Measurements from ENCODE around the gene EPHA2.
"Not testable (repeated sequence)": the region's sequence is repeated elsewhere in the genome, so short reads cannot be mapped to it uniquely, and the experiment has no call there.

Gene EPHA2

DNA sequence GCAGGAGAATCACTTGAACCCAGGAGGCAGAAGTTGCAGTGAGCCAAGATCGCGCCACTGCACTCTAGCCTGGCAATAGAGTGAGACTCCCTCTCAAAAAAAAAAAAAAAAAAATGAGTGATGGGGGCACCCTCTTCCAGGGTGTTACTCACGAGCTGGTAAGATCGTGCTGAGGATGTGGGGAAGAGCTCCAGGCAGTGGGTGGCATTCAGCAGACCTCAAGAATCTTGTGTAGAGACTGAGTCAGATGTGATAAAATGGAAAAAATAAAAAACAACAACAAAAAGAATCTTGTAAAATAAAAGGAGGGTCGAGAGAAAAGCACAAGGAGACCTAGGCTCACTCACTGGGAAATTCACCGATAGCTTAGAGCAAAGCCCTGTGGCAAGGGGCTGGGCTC lies 38.5 kb downstream of the EPHA2 start:
- DNase-seq: no peak

DNA sequence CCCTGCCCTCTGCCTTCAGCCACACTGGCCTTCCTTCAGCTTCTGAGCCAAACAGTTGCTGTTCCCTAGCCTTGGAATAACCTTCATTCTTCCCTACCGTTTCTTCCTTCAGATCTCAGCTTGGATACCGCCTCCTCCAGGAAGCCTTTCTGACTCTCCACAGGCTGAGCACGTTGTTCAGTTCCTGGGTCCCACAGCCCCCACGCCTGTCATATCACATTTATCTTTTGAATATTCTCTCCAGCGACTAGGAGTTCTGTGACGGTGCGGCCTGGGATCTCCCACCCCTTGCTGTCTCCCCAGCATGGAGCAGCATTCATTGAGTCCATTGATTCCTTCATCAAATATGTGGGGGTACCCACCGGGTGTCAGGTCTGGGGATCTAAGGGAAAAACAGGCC lies 39.2 kb downstream of the EPHA2 start:
- no peak for DNase-seq

DNA sequence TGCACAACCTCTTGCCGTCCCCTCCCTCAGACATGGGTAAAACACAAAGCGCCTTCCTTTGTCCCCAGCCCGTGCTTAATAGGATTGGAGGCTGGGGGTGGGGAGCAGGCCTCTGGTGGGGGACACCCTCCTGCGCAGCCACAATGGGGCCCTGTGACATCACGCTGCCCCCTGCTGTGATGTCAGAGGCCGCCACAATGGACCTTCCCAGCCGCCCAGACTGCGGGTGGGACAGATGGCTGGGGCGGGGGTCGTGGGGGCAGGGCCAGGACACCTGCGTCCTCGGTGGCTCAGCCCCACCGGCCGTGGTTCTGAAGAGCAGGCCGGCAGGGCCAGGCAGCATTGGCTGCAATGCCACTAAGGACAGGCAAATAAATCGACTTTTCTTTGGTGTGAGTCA lies 39.9 kb downstream of the EPHA2 start:
- no peak for DNase-seq

DNA sequence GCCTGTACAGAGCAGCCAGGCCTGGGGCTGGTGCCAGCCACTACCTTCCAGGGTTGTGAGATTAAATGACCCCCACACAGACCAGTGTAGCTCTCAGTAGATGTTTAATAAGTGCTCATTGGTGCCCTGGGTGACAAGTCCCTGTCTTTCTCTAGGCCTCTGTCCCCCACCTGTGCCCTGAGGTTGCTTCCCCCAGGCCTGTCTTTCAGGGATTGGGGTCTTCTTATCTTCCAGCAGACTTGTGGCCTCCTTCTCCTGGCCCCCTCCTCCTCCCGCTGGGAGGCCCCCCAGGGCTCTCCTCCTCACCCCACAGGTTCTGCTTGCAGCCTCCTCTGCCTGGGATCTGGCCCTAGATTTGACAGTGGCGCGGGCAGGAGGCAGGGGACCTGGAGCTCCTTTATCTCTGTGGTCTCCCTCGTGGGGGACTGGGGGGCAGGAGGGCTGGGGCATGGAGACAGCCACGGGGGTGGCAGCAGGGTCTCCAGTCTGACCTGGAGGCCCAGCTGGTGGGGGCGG lies 40.3 kb downstream of the EPHA2 start:
- no peak for DNase-seq

DNA sequence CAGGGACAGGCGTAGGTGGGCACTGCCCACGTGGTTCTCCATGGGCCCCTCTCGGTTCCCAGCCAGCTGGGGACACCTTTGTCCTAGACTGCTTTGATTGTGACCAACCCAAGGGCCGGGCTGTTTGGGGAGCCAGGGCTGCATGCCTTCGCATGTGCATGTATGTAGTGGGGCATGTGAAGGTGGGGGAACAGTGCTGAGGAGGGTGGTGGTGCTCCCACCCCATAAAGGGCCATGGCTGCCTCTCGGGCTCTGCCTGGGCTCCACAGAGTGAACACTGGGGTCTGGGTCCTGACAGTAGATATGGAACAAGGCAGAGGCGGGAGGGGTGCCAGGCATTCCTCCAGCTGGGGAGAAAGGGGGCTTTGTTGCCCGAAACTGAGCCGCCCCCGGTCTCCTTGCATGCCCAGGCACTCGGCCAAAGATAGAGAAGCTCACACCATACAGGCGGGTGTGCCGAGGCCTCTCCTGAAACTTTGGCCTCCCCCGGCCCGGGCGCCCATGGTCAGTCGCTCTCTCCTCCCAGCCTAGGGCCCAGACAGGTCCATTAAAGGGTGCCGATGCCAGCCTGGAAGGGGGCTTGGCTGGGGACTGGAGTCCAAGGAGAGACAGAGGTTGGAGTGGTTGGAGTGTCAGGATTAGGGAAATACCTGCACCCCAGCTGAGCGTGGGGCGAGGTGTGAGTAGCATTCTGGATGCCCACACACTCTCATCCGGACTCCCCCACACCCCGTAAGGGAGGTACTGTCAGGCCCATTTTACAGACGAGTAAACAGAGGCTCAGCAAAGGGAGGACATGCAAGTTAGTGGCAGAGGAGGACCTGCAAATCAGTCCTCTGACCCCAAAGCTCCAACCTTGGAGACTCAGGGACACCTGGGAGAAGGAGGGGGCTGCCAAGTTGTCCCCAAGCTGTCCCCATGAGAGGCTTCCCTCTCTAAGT lies 41.1 kb downstream of the EPHA2 start:
- DNase-seq: no peak

DNA sequence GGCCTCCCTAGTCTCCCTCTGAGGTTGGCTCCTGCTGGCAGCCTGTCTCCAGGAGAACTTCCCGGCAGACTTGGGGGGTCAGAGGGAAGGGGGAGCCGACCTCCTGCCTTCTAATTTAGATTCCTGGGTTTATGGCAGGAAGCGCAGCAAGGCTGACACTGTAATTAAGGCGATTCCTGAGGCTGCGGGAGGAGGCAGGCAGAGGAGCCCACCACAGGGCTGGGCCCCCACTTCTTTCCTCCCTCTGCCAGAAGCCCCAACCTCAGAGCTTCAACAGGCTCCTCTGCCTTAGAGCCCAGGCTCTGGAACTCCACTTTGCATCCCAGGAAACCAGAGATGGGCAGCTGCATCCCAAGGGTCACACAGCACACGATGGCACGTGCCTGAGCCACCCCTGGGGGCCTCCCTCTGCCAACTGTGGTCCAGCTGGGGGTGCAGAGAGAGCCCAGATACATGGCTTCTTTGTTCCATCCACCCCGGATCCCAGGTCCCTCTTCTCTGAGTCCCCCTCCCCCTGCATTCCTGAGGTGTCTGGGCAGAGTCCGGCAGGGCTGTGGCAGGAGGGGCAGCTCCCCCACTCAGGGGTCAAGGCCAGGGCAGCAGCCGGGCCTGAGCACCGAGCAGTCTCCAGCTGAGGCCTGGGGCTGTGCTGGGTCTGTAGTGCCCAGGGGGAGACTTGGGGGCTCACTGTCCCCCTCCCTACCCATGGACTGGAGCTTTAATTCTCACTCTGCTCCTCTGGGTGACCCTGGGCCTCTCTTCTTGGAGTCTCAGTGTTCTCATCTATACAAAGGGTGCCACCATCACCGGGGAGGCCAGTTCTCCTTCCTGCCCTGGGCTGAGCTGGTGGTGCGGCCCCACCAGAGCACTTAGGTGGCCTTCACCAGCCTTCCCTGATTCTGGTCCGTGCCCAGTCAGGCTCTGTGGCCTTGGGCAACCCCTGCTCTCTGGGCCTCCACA lies 43.0 kb downstream of the EPHA2 start:
- no peak for DNase-seq

DNA sequence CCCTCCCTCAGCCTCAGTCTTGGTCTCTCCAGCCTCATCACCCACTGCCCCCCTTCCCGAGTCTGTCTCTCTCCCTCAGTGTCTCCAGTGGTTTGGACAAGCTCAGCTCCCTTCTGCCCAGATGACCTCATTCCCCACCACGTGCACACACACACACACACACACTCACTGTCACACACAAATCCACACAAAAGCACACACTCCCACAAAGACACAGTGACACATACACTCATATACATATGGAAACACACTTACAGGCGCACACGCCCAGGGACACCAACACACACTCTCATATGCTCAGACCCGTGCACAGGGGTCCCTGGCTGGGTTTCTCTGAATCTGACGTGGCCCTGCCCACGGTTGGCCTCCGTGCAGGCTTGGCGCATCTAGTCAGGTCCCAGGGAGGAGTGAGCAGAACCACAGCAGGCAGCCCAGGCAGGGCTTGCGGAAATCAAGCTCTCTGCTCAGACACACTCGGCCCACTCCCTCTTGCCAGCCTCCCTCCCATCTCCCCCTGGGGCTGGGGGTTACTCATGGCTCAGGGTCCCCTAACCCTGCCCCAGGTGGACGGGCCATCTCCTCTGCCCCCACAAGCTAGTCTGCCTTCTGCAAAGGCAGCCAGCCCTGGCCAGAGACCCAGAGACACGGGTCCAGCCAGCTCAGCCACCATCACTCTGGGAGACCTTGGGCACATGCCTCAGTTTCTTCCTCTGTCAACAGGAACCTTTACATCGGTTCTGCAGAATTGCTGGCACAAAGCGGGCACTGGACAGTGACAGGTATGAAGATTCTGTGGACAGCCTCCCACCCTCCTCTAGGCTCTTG lies 43.9 kb downstream of the EPHA2 start:
- peak; percentile 24 for DNase-seq

DNA sequence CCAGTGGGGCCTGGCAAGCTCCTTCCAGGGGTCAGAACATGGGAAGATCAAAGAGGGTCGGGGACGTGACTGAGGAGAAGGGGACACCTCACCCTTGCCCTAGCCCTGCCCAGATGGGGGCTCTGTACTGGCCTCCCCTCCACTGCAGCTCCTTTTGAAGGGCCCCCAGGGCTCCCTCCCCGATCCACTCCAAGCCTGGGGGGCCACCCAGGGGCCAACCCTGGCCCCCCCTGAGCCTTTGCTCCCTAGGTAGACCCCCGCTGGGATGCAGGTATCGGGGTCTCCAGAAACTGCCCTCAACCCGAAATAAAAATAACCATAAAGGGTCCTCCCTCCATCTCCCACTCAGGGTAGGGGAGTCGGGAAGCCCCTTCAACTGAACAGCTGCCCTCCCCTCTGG lies 45.0 kb downstream of the EPHA2 start:
- no peak for DNase-seq

DNA sequence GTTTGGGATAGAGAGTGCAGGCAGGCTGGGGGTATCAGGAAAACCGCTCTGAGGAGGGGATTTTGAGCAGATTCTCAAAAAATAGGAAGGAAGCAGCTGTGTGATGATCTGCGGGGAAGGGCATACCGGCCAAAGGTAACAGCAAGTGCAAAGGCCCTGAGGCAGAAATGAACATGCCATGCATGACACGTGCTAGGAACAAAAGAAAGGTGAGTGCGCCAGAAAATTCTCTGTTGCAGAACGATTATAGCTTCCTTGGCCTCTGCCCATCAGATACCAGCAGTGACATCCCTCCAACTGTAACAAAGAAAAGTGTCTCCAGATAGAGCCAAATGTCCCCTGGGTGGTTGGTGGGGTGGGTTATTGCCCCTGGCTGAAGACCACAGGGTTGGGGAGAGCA lies 45.4 kb downstream of the EPHA2 start:
- no peak for DNase-seq

DNA sequence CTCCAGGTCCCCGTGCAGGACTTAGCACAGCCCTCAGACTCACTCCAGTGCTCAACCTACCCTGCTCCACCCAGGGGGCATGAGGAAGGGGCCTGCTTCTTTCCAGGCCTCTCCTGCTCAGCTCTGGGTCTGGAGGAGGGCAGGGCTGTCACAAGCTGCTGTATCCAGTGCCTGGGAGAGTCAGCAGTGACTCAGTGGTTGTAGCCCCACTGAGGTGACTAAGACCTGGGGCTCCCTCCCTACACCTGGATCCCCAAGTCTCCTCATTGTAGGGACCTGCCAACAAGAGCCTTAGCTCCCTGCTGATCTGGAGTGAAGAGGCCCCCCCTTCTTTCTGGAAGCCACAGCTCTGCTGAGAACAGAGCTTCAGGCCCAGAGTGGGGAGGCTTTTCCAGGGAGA lies 46.3 kb downstream of the EPHA2 start:
- DNase-seq: peak; percentile 26

DNA sequence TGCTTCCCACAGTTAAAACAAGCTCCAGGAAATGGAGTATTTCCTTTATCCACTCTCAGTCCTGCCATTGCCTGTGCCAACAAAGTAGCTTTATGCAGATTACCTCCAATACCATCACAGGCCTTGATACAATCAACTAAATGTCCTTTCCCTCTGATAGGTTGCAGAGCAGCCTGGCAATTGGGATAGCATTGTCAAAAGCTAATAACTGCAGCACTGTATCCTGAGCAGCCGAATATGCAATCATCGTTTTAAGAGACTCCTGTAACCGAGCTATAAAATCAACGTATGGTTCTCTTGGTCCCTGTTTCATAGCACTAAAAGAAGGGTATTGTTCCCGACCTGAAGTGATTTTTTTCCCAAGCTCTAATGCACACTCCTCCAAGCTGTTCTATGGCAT lies 48.8 kb downstream of the EPHA2 start:
- DNase-seq: not testable (repeated sequence)

DNA sequence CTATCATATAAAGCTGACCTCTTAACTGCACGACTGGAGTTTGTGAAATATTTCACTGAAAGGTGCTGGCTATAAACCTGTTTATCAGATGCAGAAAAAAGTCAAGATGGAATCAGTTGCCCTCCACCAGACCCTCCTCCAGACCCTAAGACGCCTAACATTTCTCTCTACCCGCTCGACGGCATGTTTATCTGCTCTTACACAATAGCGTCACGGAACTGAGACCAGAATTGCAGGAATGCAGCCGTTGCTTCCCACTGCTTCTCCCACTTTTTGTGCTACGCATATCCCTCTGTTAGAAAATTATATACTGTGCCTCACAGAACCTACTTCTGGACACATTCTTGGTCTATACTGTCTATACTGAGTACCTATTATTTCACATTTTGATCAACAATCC lies 54.2 kb downstream of the EPHA2 start:
- DNase-seq: no peak

DNA sequence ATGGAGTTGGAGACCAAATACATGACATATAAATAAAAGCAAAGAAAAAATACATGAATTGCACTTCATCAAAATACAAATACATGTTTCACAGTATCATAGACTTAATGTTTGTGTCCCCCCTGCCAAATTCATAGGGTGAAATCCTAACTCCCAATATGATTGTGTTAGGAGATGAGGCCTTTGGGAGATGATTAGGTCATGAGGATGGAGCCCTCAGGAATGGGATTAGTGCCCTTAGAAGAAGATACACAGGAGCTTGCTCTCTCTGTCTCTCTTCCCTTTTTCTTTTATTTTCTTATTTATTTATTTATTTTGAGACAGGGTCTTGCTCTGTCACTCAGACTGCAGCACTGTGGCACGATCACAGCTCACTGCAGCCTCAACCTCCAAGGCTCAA lies 56.5 kb downstream of the EPHA2 start:
- DNase-seq: no peak

DNA sequence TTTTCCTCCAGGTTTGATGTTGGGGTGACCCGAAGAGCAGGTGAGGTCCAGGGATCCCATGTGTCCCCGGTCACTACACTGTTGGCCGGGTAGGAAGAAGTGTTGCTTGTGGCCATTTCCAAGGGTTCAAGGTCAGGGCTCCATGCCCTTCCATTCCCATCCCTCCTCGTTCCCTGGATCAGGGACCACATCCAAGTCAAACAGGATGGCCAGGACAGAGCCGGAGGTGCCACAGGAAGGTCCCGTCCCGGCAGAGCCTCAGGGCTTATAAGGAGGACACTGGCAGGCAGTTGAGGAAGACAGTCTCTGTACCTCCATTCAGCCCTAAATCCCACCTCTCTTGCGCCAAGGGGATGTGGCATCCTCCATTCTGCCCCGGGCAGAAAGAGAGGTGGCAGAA lies 60.4 kb downstream of the EPHA2 start:
- no peak for DNase-seq

DNA sequence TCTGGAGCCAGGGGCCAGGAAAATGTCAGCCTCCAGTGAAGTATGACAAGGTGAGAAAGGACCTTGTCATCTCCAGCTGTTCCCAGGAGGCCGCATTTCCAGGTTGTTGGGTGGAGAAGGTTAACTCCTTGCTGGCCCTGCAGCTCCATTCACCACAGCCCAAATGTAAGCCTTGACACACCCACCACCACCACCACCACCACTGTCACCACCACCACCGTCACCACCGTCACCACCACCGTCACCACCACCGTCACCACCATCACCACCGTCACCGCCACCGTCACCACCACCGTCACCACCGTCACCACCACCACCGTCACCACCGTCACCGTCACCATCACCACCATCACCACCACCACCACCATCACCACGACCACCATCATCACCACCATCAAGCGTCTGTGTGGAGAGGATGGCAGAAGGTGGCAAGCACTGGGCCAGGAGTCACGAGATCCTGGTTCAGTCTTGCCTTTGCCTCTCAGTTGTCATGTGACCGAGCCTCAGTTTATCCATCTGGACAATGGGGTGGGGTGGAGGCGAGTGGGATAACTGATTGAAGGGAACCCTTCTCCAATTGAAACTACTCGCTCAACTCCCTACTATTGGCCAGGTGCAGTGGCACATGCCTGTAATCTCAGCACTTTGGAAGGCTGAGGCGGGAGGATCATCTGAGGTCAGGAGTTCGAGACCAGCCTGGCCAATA lies 61.3 kb downstream of the EPHA2 start:
- no peak for DNase-seq

DNA sequence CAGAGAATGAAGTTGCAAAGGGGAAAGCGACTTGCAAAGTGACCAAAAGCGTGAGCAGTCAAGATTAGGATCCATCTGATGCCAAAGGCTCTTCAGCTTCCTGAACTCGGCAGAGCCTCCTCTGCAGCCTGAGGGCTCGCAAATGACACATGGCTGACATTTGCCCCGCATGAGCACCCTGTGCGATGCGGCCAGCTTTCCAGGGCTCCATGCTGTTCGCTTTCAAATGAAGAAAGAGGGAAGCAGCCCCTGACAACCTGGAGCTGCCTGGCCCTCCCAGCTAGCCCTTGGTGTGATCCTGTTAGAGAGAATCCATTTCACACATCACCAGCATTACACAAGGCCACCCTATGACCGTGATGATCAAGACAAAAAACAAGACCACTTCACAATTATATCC lies 62.3 kb downstream of the EPHA2 start:
- no peak for DNase-seq

DNA sequence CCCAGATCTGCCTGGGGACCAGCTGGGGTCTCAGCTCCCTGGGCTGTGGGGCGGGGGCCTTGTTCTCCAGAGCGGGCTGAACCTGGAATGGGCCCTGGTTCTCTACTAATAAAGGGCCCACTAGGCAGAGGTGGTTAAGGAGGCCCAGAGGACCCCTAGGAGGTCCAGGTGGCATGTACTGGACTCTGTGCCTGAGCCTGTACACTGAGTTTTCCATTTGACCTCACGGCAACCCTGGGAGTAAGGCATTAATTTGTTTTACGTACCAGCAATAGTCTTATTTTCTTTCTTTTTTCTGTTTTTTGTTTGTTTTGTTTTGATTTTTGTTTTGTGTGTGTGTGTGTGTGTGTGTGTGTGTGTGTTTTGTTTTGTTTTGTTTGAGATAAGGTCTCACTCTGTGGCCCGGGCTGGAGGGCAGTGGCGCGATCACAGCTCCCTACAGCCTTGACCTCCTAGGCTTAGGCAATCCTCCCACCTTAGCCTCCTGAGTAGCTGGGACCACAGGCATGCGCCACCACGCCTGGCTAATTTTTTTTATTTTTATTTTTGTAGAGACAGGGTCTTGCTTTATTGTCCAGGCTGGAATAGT lies 62.9 kb downstream of the EPHA2 start:
- DNase-seq: no peak

DNA sequence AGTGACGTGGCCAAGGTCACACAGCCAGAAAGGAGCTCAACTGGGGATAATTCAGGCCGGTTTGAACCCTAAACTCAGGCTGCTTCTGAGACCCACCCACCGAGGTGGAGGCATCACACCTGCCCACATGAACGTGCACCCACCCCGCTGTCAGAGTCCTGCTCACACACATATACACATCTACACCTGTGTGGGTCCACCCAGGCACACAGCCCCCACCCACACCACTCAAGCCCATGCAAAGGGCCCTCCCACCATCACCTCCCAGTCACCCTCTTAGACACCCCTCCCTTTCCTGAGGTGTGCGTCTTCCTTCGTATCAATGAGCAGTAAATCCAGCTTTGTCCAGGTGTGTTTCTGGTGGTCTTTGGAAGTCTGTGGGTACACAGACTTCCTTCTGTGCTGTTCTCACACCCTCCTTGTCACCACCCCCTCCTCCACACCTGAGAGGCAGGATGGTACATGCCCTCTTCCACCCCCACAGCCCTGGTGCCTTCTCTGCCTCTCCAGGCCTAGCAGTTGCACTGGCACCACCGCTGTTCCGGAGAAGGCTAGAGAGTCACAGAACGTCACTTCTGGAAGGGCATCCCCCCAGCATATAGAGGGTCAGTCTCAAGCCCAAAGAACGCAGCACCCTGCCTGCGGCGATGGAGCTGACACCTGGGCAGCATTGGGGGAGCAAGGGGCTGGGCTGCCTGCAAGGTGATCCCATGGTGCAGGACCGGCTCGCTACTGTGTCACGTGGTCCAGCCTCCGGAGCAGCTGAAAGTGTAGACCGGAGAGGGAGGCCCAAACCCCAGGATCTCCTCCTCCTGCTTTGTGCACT lies 63.6 kb downstream of the EPHA2 start:
- no peak for DNase-seq

DNA sequence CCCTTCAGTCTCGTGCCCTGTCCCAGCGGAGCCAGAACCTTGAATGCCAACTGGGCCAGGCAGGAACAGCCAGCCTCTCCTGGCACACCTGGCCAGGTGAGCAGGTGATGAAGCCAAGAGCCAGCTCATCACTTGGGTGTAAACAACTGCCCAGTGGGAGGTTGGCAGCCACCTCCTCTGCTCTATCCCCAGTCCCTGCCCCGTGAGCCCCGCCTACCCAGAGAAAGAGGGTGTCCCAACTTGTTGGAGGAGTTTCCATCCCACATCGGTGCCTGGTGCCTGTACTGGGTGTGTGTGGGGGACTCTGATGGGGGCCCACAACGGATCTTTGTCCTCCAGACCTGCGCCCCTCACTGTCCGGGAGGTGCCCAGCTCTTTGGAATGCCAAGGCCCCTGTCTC lies 64.6 kb downstream of the EPHA2 start:
- DNase-seq: no peak

DNA sequence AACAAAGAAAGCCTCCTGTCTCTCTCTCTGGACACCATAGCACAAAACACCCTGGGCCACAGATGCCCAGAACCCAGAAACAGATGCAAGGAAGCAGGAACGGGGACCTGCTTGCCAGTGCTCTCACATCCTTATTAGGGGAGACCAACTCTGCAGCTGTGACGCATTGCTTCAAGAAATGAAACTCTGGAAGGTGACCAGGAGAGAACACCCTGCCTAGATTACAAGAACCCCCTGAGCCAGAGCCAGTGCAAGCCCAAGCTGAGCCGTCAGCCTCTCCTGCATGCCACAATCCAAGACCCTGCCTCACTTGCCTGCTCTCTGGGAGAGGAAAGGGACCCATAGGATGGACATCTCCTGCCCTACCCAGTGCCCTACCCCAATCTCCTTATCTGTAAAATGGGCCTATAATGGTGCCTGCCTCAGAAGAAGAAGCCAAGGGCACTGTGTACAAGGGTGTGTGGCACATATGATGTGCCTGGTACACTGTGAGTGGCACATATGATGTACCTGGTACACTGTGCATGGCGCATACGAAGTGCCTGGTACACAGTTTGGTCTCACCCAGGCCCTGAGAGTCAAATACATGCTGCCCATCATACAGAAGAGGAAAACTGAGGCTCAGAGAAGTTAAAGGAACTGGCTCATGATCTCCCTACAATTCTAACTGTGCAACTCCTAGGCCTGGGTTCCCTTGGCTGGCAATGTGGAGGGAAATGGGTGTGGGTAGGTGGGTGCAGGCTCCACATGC lies 65.6 kb downstream of the EPHA2 start:
- no peak for DNase-seq

Data from HCEC 1CT (cell line).